A549 (cell line): ENCODE measurements around the gene SUMO2. TPM values are rescaled to one million over a fixed set of nuclear protein-coding genes. Genes with fewer than 3 reads are reported as not detected.
"Not testable (repeated sequence)": the region's sequence is repeated elsewhere in the genome, so short reads cannot be mapped to it uniquely, and the experiment has no call there.

ENCODE experiments used
- ATAC-seq, 2 experiments: fragments of 200-7000 bp in 1 of 2; fragments of >200 bp in 1 of 2; cut with Nextera tagmentation in 1 of 2; cut with Tn5 transposase in 1 of 2; 3 replicates each; pipeline versions ENCODE4 v1.8.0 to v1.9.1; 2018 to 2020; ENCODE audit warnings: mild to moderate bottlenecking in 1 of 2, moderate library complexity in 1 of 2
- CTCF ChIA-PET: fragments of 300-600 bp; sonication (Branson Sonifier 250); formaldehyde crosslinking; extraction: SDS; loops from one replicate; lab custom pipeline; 2021; ENCODE audit warnings: antibody characterized with exemption, inconsistent platforms; lab: Yijun Ruan, JAX
- POLR2A ChIA-PET: fragments of 350-600 bp; formaldehyde crosslinking; extraction: SDS; loops from one replicate; lab custom pipeline; 2021; ENCODE audit warnings: antibody characterized with exemption, inconsistent platforms; lab: Yijun Ruan, JAX
- DNase-seq, 2 experiments: peaks; one replicate each; pipeline versions ENCODE4 v3.0.0 to v3.0.0-alpha.2; 2011 to 2016; ENCODE audit warnings: low read depth in 1 of 2, low spot score in 1 of 2
- FAIRE-seq: peaks from 2 replicates; lab custom pipeline; 2011; peaks lifted over from hg19 to GRCh38; lab: Jason Lieb, UNC
- H3K27ac ChIP-seq, 2 experiments: fragments of >200 bp; sonication (Bioruptor Twin); formaldehyde crosslinking; 3 replicates each; pipeline ENCODE4 v1.5.1; 2016 to 2017
- H3K4me1 ChIP-seq: fragments of >200 bp; sonication (Bioruptor Twin); formaldehyde crosslinking; 3 replicates; pipeline ENCODE4 v1.6.1; 2016
- H3K4me2 ChIP-seq: fragments of >200 bp; sonication (Bioruptor Twin); formaldehyde crosslinking; 3 replicates; pipeline ENCODE4 v1.6.1; 2016
- H3K4me3 ChIP-seq: fragments of >200 bp; sonication (Bioruptor Twin); formaldehyde crosslinking; 3 replicates; pipeline ENCODE4 v1.5.1; 2016
- H3K9me3 ChIP-seq: fragments of >200 bp; sonication (Bioruptor Twin); formaldehyde crosslinking; 3 replicates; pipeline ENCODE4 v1.6.1; 2016
- ATOH8 ChIP-seq: fragments of 250-450 bp; sonication (Bioruptor Pico); IDR thresholded peaks from 2 replicates; pipeline ENCODE4 v1.5.0; 2020; ENCODE audit warnings: low read depth, mild to moderate bottlenecking, moderate library complexity
- BCL3 ChIP-seq: fragments of >200 bp; sonication (Bioruptor Twin); formaldehyde crosslinking; IDR thresholded peaks from 3 replicates; pipeline ENCODE4 v1.6.1; 2016
- CBX8 ChIP-seq: fragments of 200-600 bp; sonication (generic); IDR thresholded peaks from 2 replicates; pipeline ENCODE4 v1.6.1; 2016
- EHF ChIP-seq: fragments of 250-450 bp; sonication (Bioruptor Pico); IDR thresholded peaks from 2 replicates; pipeline ENCODE4 v1.5.0; 2020; ENCODE audit warnings: mild to moderate bottlenecking
- FOSB ChIP-seq: fragments of 250-450 bp; sonication (Bioruptor Pico); IDR thresholded peaks from 2 replicates; pipeline ENCODE4 v1.5.0; 2020; ENCODE audit warnings: mild to moderate bottlenecking, moderate library complexity
- FOSL2 ChIP-seq, 2 experiments: fragments of 450-650 bp in 1 of 2; fragments of >200 bp in 1 of 2; sonication (Bioruptor Twin) in 1 of 2; formaldehyde crosslinking; IDR thresholded peaks; 2 replicates each; pipeline versions ENCODE4 v1.5.0 to v1.6.1; 2016 to 2020; ENCODE audit warnings: mild to moderate bottlenecking in 1 of 2, moderate library complexity in 1 of 2
- FOXS1 ChIP-seq: fragments of 250-450 bp; sonication (Bioruptor Pico); IDR thresholded peaks from 2 replicates; pipeline ENCODE4 v1.5.0; 2020; ENCODE audit warnings: mild to moderate bottlenecking, moderate library complexity
- HEYL ChIP-seq: fragments of 250-450 bp; sonication (Bioruptor Pico); IDR thresholded peaks from 2 replicates; pipeline ENCODE4 v1.8.0; 2021; ENCODE audit warnings: mild to moderate bottlenecking, moderate library complexity
- HMGXB4 ChIP-seq: fragments of 250-450 bp; sonication (Bioruptor Pico); IDR thresholded peaks from 2 replicates; pipeline ENCODE4 v1.5.0; 2021; ENCODE audit warnings: mild to moderate bottlenecking, moderate library complexity, borderline replicate concordance
- HOXA7 ChIP-seq: fragments of 250-450 bp; sonication (Bioruptor Pico); IDR thresholded peaks from 2 replicates; pipeline ENCODE4 v1.5.0; 2020; ENCODE audit warnings: mild to moderate bottlenecking, moderate library complexity
- HOXB13 ChIP-seq: fragments of 250-450 bp; sonication (Bioruptor Pico); IDR thresholded peaks from 2 replicates; pipeline ENCODE4 v1.5.0; 2020; ENCODE audit warnings: low read depth, mild to moderate bottlenecking, moderate library complexity
- HOXB5 ChIP-seq: fragments of 250-450 bp; sonication (Bioruptor Pico); IDR thresholded peaks from 2 replicates; pipeline ENCODE4 v1.5.0; 2020; ENCODE audit warnings: mild to moderate bottlenecking, moderate library complexity
- MAFK ChIP-seq: fragments of 450-650 bp; IDR thresholded peaks from 2 replicates; pipeline ENCODE4 v1.6.1; 2014; ENCODE audit not compliant: partially characterized antibody
- NPAS2 ChIP-seq: fragments of 250-450 bp; sonication (Bioruptor Pico); IDR thresholded peaks from 2 replicates; pipeline ENCODE4 v1.8.0; 2022; ENCODE audit warnings: mild to moderate bottlenecking, moderate library complexity, borderline replicate concordance
- RARB ChIP-seq: fragments of 250-450 bp; sonication (Bioruptor Pico); IDR thresholded peaks from 2 replicates; pipeline ENCODE4 v1.8.0; 2021; ENCODE audit warnings: mild to moderate bottlenecking, moderate library complexity
- TFCP2L1 ChIP-seq: fragments of 250-450 bp; sonication (Bioruptor Pico); IDR thresholded peaks from 2 replicates; pipeline ENCODE4 v1.5.0; 2021; ENCODE audit warnings: mild to moderate bottlenecking
- TP53 ChIP-seq: fragments of 250-450 bp; sonication (Bioruptor Pico); IDR thresholded peaks from 2 replicates; pipeline ENCODE4 v1.5.0; 2021; ENCODE audit warnings: mild to moderate bottlenecking, moderate library complexity
- USF2 ChIP-seq: fragments of 450-650 bp; IDR thresholded peaks from 2 replicates; pipeline ENCODE4 v1.6.1; 2014; ENCODE audit warnings: antibody characterized with exemption
- ZNF302 ChIP-seq: fragments of 250-450 bp; sonication (Bioruptor Pico); IDR thresholded peaks from 2 replicates; pipeline ENCODE4 v1.9.0; 2021; ENCODE audit warnings: inconsistent platforms, mild to moderate bottlenecking, moderate library complexity
- ZSCAN20 ChIP-seq: fragments of 250-450 bp; sonication (Bioruptor Pico); IDR thresholded peaks from 2 replicates; pipeline ENCODE4 v1.8.0; 2022; ENCODE audit warnings: mild to moderate bottlenecking, moderate library complexity
- WGBS: methylation state at CpG from one replicate; pipeline ENCODE4 v1.1.6; 2017; ENCODE audit errors: missing lambda C conversion rate; 5-methylcytosine and 5-hydroxymethylcytosine counted together
- polyA plus RNA-seq, 4 experiments: library from polyadenylated mRNA; depleted of rRNA in 3 of 4; stranded (reverse); fragments of >200 nt; fragmentation: RNase III in 1 of 4; extraction: RNeasy Plus Mini Kit Qiagen cat#74134 plus additional on column Dnase treatment in 1 of 4; gene quantifications; 2 replicates in 3 of 4; 3 replicates in 1 of 4; pipeline ENCODE4 v1.2.3, GENCODE V29; 2011 to 2017

SUMO2 gene
- polyA plus RNA-seq, 2 of the 4 experiments (the other 2 are of a cell fraction) = 525 to 545 TPM

GRCh38 chr17:75158480-75158879, 24.3 kb downstream of the SUMO2 start:
- not testable (repeated sequence) for FAIRE-seq; H3K4me3 ChIP-seq; H3K9me3 ChIP-seq; ATAC-seq; TF ChIP-seq FOSL2 (IDR thresholded peaks at IDR 0.05)
- Histone ChIP-seq H3K4me1 (peaks cover 38% of the 10 kb centered on the region), H3K4me2 (peak overlapping the region; percentile 59; the same call in 2 of the 3 replicates), H3K27ac (peak overlapping the region; percentile 48 to 77; a peak in 4 of 6 replicates)
- POLR2A ChIA-PET = interaction anchor here (1.4 kb wide), 1 partner anchor 34 kb away, joined by 4 read pairs; no protein-coding TSS in a partner anchor
- TF ChIP-seq ATOH8 (CRISPR knock-in tag) = peak; percentile 100
- peak; percentile 92; the same call in 1 of the 2 replicates for TF ChIP-seq TFCP2L1 (CRISPR knock-in tag)
- TF ChIP-seq ZNF302 = peak; percentile 97; the same call in 1 of the 2 replicates
- peak; percentile 62 for TF ChIP-seq FOSL2 (CRISPR knock-in tag; IDR thresholded peaks at IDR 0.05)
- TF ChIP-seq HOXA7 (CRISPR knock-in tag) = peak; percentile 96
- peak; percentile 99 for TF ChIP-seq HOXB5 (CRISPR knock-in tag)
- TF ChIP-seq HOXB13 = peak; percentile 99
- TF ChIP-seq NPAS2 (CRISPR knock-in tag) = peak; percentile 87
- TF ChIP-seq EHF (CRISPR knock-in tag) = peak; percentile 99
- TF ChIP-seq HMGXB4 (CRISPR knock-in tag) = peak; percentile 80; the same call in 1 of the 2 replicates
- peak; percentile 84; the same call in 1 of the 2 replicates for TF ChIP-seq ZSCAN20
- TF ChIP-seq HEYL (CRISPR knock-in tag) = peak; percentile 96
- peak; percentile 97 for TF ChIP-seq FOSB
- peak; percentile 99 for TF ChIP-seq FOXS1 (CRISPR knock-in tag)
- peak; percentile 83; the same call in 1 of the 2 replicates for TF ChIP-seq RARB (CRISPR knock-in tag)
- peak; percentile 98 for TF ChIP-seq TP53 (CRISPR knock-in tag)
- peak in 1 of 2 experiments; percentile 60 for DNase-seq
- CTCF ChIA-PET = interaction anchor here (0.6 to 5.2 kb wide), 6 partner anchors 13 to 209 kb away, joined by 3 to 26 read pairs (median 10); partner anchors contain the start of gene NT5C
- WGBS = 79% methylated on average over 8 of the region's 8 CpGs

- Histone ChIP-seq H3K27ac (peak overlapping the region; percentile 46 to 62), H3K4me2 (peak overlapping the region; percentile 85), H3K4me1 (peaks cover 54% of the 10 kb centered on the region), H3K9me3 (no peaks in the 10 kb centered on the region), H3K4me3 (no peak overlapping the region; the same call in 2 of the 3 replicates)
- DNase-seq (no peak), ATAC-seq (0 out of 6 replicates have a peak, but pooled peaks of 1 of the 2 experiments have one; percentile 1), FAIRE-seq (no peak)
- no peak for TF ChIP-seq RARB (CRISPR knock-in tag)
- TF ChIP-seq BCL3 = no peak
- no peak for TF ChIP-seq MAFK
- TF ChIP-seq USF2 = no peak
- no peak for TF ChIP-seq ZNF302
- no peak for TF ChIP-seq CBX8
- WGBS = 95% methylated on average over 3 of the region's 3 CpGs
- CTCF ChIA-PET = interaction anchor here (0.6 to 3.1 kb wide), 7 partner anchors 12 to 194 kb away, joined by 3 to 14 read pairs (median 4); partner anchors contain the start of gene NT5C
- POLR2A ChIA-PET = interaction anchor here (0.7 to 2.3 kb wide), 21 partner anchors 10 to 137 kb away, joined by 3 to 21 read pairs (median 4); partner anchors contain the start of genes NT5C, NUP85, SLC16A5 and SLC25A19
Measured at GRCh38 chr17:75155191-75155601, 27.6 kb downstream of the SUMO2 start.
